ENCODE results near the gene PCED1A.

PCED1A gene

DNA sequence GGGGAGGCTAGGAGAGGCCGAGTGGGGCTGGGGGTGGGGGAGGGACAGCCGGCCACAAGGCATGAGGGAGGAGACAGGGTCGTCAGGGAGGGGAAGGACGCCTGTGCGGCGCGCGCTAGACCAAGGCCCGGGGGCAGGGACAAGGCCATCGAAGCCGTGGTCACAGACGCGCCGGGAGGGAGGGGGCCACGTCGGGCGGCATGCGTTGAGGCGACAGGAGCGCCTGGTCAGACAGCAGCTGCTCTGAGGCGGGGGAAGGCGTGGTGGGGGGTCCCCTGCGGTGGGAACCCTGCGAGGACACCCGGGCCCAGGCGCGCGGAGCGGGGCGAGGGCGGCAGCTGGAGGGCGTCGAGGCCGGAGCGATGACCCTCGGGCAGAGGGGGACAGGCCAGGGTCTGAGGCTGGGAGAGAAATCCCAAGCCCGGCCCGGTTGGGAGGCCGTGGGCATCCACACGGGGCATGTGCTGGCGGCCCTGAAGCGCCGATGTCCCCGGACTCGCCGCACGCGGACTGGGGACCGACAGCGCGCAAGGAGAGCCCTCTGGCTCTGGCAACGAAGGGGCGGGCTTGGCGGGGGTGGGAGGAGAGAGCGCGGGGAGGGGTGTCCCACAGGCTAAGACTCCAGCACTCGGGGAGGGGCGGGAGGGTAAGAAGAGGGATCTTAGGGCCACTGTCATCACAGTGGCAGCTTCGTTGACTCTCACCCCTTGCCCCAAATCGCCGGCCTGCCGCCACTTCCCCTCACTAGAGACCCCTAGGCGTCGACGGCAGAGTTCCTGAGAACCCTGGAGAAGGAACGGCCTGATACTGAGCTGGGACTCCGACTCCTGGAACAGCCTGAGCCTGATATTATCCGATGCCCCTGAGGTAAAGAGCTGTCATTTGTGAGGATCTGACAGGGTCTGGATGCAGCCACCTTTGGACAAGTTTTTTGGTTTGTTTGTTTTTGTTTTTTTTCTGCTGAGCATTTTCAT lies 19.3 kb downstream of the PCED1A start:
- H3K4me1 ChIP-seq (ENCODE audit: control insufficient read depth, insufficient read depth, low read length): peaks cover 8% of the 10 kb centered on the region
- H3K27me3 ChIP-seq (ENCODE audit: control insufficient read depth, insufficient read depth, low read length): peaks cover 45% of the 10 kb centered on the region
- no peak overlapping the region for H3K9ac ChIP-seq (ENCODE audit: low read depth, low read length)
- no peaks in the 10 kb centered on the region for H3K36me3 ChIP-seq (ENCODE audit: control insufficient read depth, insufficient read depth, low read length)
- peak overlapping the region; percentile 49 for H3K4me3 ChIP-seq (ENCODE audit: low read depth, low read length)
- no peaks in the 10 kb centered on the region for H3K9me3 ChIP-seq (ENCODE audit: control insufficient read depth, insufficient read depth, low read length)

DNA sequence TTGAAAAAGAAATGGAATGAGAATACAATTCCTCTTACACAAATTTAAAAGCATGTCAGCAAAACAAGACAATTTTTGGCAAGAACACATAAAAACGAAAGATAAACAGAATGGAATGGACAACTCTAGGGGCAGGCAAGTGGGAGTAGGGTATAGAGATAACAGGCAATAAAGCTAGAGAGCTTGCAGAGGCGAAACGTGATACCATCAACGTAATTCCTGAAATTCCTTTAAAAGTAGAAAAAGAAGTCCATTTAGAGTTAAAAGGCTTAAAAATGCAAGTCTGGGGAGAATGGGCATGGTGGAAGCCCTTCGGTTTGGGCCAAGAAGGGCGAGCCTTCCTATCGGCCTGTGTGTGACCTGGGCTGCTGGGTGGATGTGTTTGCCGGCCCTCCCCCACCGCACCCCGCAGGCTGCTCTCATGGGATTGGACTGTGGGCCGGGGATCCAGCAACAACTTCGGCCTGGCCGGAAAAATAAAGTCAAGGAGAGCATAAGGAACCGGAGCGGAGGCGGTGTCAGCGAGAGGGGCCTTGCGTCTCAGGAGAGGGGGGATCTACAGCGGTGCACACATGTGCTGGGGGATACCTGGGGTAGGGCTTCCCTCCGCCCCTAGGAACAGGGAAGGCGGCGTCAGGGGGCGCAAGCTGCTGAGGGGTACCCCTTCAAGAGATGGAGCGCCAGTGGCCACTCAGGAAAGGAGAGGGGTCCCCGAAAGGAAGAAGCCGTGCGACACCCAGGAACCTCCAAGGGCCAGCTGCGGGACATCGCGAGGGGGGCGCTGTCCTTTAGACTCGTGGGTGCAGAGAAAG lies 20.2 kb downstream of the PCED1A start:
- peaks cover 38% of the 10 kb centered on the region for H3K27me3 ChIP-seq (ENCODE audit: control insufficient read depth, insufficient read depth, low read length)
- peak overlapping the region; percentile 49 for H3K4me3 ChIP-seq (ENCODE audit: low read depth, low read length)
- H3K36me3 ChIP-seq (ENCODE audit: control insufficient read depth, insufficient read depth, low read length): no peaks in the 10 kb centered on the region
- peaks cover 5% of the 10 kb centered on the region for H3K4me1 ChIP-seq (ENCODE audit: control insufficient read depth, insufficient read depth, low read length)
- no peaks in the 10 kb centered on the region for H3K9me3 ChIP-seq (ENCODE audit: control insufficient read depth, insufficient read depth, low read length)
- H3K9ac ChIP-seq (ENCODE audit: low read depth, low read length): no peak overlapping the region

DNA sequence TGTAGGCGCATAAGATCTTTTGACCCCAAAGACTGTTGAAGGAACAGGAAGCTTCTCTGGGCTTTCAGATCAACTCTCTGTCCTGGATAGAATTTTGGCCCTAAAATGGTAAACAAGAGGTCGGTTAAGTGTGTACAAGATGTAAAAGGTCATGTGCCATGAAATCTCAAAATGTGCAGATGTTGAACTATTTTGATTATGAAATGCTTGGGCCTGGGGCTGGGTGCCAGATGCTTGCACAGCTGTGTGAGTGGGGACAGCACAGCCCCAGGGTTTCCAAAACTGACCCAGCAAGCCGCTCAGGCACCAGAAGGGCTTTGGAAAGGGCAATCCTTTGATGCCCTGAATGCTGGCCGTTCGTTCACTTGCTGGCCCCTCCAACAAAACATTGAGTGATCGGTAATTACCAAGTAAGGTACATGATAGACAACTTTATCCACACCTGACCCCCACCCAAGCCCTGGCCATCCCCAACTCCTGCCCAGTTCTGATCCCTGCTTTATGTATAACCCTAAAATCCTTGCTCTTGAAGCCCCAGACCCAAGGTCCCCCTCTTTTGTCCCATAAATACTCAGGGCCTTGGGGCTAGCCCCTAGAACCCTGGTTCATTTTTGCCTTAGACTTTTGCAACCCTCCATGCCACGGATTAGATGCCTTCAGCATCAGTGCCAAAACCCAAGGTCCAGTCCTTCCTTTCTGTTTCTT lies 22.4 kb downstream of the PCED1A start:
- no peaks in the 10 kb centered on the region for H3K9me3 ChIP-seq (ENCODE audit: control insufficient read depth, insufficient read depth, low read length)
- peaks cover 5% of the 10 kb centered on the region for H3K4me1 ChIP-seq (ENCODE audit: control insufficient read depth, insufficient read depth, low read length)
- H3K4me3 ChIP-seq (ENCODE audit: low read depth, low read length): no peak overlapping the region
- no peak overlapping the region for H3K9ac ChIP-seq (ENCODE audit: low read depth, low read length)
- H3K36me3 ChIP-seq (ENCODE audit: control insufficient read depth, insufficient read depth, low read length): no peaks in the 10 kb centered on the region
- peaks cover 38% of the 10 kb centered on the region for H3K27me3 ChIP-seq (ENCODE audit: control insufficient read depth, insufficient read depth, low read length)

DNA sequence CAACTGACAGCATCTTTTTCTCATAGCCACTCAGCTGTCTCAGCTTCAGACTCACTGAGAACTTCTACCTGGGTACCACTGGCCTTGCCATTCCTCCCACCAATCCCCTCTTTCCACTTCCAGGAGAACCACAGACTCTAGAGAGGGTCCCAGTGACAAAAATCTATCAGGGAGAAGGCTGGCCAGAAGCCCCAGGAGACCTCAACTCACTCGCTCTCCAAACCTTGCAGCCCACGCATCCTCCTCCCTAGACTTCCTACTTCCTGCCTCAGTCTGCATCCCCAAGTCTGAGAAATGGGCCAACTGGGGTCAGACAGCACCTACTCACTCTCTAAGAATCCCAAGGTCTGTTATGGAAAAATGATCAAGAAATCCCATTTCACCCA lies 23.1 kb downstream of the PCED1A start:
- Histone ChIP-seq H3K36me3 (ENCODE audit: control insufficient read depth, insufficient read depth, low read length) (no peaks in the 10 kb centered on the region), H3K9ac (ENCODE audit: low read depth, low read length) (no peak overlapping the region), H3K4me1 (ENCODE audit: control insufficient read depth, insufficient read depth, low read length) (peaks cover 5% of the 10 kb centered on the region), H3K27me3 (ENCODE audit: control insufficient read depth, insufficient read depth, low read length) (peaks cover 38% of the 10 kb centered on the region), H3K4me3 (ENCODE audit: low read depth, low read length) (no peak overlapping the region), H3K9me3 (ENCODE audit: control insufficient read depth, insufficient read depth, low read length) (no peaks in the 10 kb centered on the region)

DNA sequence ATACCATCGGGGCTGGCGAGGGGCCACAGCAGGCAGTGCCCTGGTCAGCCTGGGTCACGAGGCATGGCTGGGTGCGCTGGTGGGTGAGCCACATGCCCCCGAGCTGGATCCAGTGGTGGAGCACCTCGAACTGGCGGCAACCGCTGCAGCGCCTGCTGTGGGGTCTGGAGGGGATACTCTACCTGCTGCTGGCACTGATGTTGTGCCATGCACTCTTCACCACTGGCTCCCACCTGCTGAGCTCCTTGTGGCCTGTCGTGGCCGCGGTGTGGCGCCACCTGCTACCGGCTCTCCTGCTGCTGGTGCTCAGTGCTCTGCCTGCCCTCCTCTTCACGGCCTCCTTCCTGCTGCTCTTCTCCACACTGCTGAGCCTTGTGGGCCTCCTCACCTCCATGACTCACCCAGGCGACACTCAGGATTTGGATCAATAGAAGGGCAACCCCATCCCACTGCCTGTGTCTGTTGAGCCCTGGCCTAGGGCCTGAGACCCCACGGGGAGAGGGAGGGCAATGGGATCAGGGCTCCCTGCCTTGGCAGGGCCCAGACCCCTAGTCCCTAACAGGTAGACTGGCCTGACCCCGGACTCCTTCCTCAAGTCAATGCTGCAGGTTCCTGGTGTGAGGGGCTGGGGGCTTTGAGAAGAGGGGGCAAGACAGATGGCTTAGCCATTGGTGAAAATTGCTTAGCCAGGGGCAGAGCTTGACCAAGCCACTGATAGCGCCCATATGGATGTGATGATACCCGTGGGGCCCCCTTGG lies 23.7 kb downstream of the PCED1A start:
- Histone ChIP-seq H3K27me3 (ENCODE audit: control insufficient read depth, insufficient read depth, low read length) (peaks cover 33% of the 10 kb centered on the region), H3K9me3 (ENCODE audit: control insufficient read depth, insufficient read depth, low read length) (no peaks in the 10 kb centered on the region), H3K36me3 (ENCODE audit: control insufficient read depth, insufficient read depth, low read length) (no peaks in the 10 kb centered on the region), H3K4me3 (ENCODE audit: low read depth, low read length) (no peak overlapping the region), H3K9ac (ENCODE audit: low read depth, low read length) (no peak overlapping the region), H3K4me1 (ENCODE audit: control insufficient read depth, insufficient read depth, low read length) (peaks cover 5% of the 10 kb centered on the region)

DNA sequence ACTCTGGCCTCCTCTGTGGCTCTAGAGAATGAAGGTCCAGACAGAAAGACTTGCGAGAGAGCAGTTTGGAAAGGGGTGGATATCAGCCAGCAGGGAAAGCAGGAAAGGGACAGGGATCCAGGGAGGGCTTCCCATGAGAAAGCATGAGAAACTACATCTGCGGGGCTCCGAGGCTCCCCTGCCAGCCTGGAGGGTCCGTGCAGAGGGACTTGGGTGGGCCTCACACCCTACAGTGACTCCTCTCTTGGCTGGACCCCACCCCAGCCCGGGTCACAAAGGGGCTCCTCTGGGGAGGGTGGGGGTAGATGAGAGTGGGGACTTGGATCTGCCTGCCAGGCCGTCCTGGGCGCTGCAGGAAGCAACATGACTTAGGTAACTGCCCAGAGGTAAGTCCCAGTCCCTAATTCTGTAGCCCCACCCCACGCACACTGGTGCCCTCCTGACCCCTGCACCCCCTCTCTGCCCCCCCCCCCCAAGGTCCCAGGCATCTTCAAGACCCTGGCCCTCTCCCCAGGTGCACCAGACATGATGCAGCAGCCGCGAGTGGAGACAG lies 24.3 kb downstream of the PCED1A start, which contains the start of gene TMEM239:
TSS of gene TMEM239 (plus strand) at position 335 of the 553 bp plus-strand sequence. CDS start at position 526, 191 bp downstream.
- Histone ChIP-seq H3K4me3 (ENCODE audit: low read depth, low read length) (no peak within 1 kb of the TSS), H3K27me3 (ENCODE audit: control insufficient read depth, insufficient read depth, low read length) (peaks cover 27% of the 10 kb centered on the region), H3K36me3 (ENCODE audit: control insufficient read depth, insufficient read depth, low read length) (no peaks in the 10 kb centered on the region), H3K9ac (ENCODE audit: low read depth, low read length) (no peak within 1 kb of the TSS), H3K9me3 (ENCODE audit: control insufficient read depth, insufficient read depth, low read length) (no peaks in the 10 kb centered on the region), H3K4me1 (ENCODE audit: control insufficient read depth, insufficient read depth, low read length) (peaks cover 5% of the 10 kb centered on the region)

DNA sequence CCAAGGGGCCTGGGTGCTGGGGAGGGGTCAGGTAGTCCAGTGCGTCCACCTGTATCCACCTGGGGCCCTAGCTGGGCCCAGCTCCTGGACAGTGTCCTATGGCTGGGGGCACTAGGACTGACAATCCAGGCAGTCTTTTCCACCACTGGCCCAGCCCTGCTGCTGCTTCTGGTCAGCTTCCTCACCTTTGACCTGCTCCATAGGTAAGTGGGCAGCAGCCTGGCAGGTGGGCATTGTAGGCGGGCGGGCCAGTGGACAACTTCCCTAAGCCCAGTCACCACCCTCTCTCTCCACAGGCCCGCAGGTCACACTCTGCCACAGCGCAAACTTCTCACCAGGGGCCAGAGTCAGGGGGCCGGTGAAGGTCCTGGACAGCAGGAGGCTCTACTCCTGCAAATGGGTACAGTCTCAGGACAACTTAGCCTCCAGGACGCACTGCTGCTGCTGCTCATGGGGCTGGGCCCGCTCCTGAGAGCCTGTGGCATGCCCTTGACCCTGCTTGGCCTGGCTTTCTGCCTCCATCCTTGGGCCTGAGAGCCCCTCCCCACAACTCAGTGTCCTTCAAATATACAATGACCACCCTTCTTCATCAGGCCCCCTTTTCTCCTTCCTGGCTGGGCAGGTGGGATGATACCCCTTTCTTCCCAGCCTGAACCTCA lies 25.1 kb downstream of the PCED1A start:
- peaks cover 20% of the 10 kb centered on the region for H3K27me3 ChIP-seq (ENCODE audit: control insufficient read depth, insufficient read depth, low read length)
- H3K9me3 ChIP-seq (ENCODE audit: control insufficient read depth, insufficient read depth, low read length): no peaks in the 10 kb centered on the region
- no peak overlapping the region for H3K4me3 ChIP-seq (ENCODE audit: low read depth, low read length)
- H3K4me1 ChIP-seq (ENCODE audit: control insufficient read depth, insufficient read depth, low read length): peaks cover 5% of the 10 kb centered on the region
- no peak overlapping the region for H3K9ac ChIP-seq (ENCODE audit: low read depth, low read length)
- H3K36me3 ChIP-seq (ENCODE audit: control insufficient read depth, insufficient read depth, low read length): no peaks in the 10 kb centered on the region

DNA sequence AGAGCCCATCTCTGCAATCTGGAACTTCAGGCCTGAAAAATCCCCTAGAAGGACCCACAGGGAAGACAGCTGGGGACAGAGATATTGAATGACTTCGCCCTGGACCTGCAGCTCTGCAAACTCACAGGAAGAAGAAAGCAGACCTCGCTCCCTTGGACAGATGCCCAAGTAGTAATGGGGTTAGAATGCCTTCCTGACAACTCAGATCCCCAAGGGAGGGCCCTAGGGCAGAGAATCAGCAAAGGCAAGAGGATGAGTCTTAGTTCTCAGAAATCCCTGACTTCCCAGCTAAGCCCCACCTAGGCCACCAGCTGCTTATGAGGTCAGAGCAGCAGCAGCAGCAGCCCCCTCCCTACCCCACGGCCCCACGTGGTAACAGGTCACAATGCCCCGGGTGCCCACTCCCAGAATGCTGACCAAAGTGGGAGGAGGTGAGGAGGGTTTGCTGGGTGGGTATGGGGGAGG lies 25.8 kb downstream of the PCED1A start, which contains the start of gene C20orf141:
TSS of gene C20orf141 (plus strand) at position 401 of the 465 bp plus-strand sequence. CDS start 198 bp downstream, outside the sequence.
- H3K27me3 ChIP-seq (ENCODE audit: control insufficient read depth, insufficient read depth, low read length): peaks cover 13% of the 10 kb centered on the region
- H3K9ac ChIP-seq (ENCODE audit: low read depth, low read length): no peak within 1 kb of the TSS
- H3K36me3 ChIP-seq (ENCODE audit: control insufficient read depth, insufficient read depth, low read length): no peaks in the 10 kb centered on the region
- no peaks in the 10 kb centered on the region for H3K9me3 ChIP-seq (ENCODE audit: control insufficient read depth, insufficient read depth, low read length)
- H3K4me1 ChIP-seq (ENCODE audit: control insufficient read depth, insufficient read depth, low read length): no peaks in the 10 kb centered on the region
- no peak within 1 kb of the TSS for H3K4me3 ChIP-seq (ENCODE audit: low read depth, low read length)

DNA sequence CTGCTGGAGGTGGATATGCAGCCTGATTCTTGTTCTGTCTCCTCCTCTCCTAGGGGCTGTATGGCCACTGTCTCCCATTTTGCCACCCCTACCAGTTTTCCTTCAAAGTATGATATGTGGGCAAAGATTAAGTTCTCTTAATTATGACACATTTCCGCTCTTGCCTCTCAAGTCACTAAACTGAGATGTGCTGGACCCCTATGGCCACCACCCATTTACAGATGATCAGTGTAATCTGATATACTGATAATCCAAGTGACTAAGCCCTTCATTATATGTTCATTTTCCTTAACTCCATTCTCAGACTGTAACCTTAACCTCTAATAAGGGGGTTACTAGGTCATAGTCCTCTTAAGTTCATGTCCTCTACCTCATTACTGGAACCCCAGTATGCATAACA lies 26.4 kb downstream of the PCED1A start:
- H3K4me1 ChIP-seq (ENCODE audit: control insufficient read depth, insufficient read depth, low read length): no peaks in the 10 kb centered on the region
- H3K36me3 ChIP-seq (ENCODE audit: control insufficient read depth, insufficient read depth, low read length): no peaks in the 10 kb centered on the region
- H3K4me3 ChIP-seq (ENCODE audit: low read depth, low read length): no peak overlapping the region
- H3K9ac ChIP-seq (ENCODE audit: low read depth, low read length): no peak overlapping the region
- H3K27me3 ChIP-seq (ENCODE audit: control insufficient read depth, insufficient read depth, low read length): peaks cover 9% of the 10 kb centered on the region
- H3K9me3 ChIP-seq (ENCODE audit: control insufficient read depth, insufficient read depth, low read length): no peaks in the 10 kb centered on the region

DNA sequence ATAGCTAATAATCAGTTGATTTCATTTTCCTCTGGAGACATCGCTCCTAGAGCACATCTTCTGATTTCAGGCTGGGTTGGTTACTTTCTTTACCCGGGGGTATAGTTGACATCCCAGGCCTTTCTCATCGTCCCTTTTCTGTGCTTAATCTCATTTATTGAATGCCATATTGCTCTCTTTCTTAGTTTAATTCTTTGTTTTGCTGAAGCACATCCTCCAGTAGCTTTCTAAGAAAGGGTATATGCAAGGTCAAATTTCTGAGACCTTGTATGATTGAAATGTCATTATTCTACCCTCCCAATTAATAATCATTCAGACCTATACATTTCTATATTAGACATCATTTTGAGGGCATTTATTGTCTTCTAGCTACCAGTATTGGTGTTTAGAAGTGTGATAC lies 28.3 kb downstream of the PCED1A start:
- H3K4me3 ChIP-seq (ENCODE audit: low read depth, low read length): no peak overlapping the region
- H3K9me3 ChIP-seq (ENCODE audit: control insufficient read depth, insufficient read depth, low read length): no peaks in the 10 kb centered on the region
- no peaks in the 10 kb centered on the region for H3K4me1 ChIP-seq (ENCODE audit: control insufficient read depth, insufficient read depth, low read length)
- H3K9ac ChIP-seq (ENCODE audit: low read depth, low read length): no peak overlapping the region
- peaks cover 7% of the 10 kb centered on the region for H3K27me3 ChIP-seq (ENCODE audit: control insufficient read depth, insufficient read depth, low read length)
- H3K36me3 ChIP-seq (ENCODE audit: control insufficient read depth, insufficient read depth, low read length): no peaks in the 10 kb centered on the region
